GM12892 (cell line): ENCODE results near the gene SH3RF3.

Experiments
- POLR2A ChIP-seq: IDR thresholded peaks from 2 replicates; pipeline ENCODE4 v1.6.1; 2011; ENCODE audit warnings: low read depth, low read length, control low read depth
- POLR2AphosphoS5 ChIP-seq: IDR thresholded peaks from 2 replicates; pipeline ENCODE4 v1.6.1; 2011; ENCODE audit warnings: low read depth, low read length, control low read depth

- TF ChIP-seq POLR2AphosphoS5: no peak
- no peak for TF ChIP-seq POLR2A
These were observed 166.7 kb downstream of the SH3RF3 start for GRCh38 chr2:109295781-109296117.
